CD4-positive, alpha-beta T cell (primary cell): Measurements from ENCODE around the gene PLCG2. TPM values are rescaled to one million over a fixed set of nuclear protein-coding genes. Genes with fewer than 3 reads are reported as not detected.

Experiments
- ATAC-seq: fragments of 200-7000 bp; cut with Tn5 transposase; one replicate; pipeline ENCODE4 v1.10.0; 2022; ENCODE audit warnings: mild to moderate bottlenecking; ENCODE audit not compliant: poor library complexity
- CTCF ChIA-PET: fragments of 350-600 bp; sonication (Branson Sonifier 250); formaldehyde crosslinking; loops from one replicate; lab custom pipeline; 2021; ENCODE audit warnings: antibody characterized with exemption, inconsistent platforms; lab: Charles Lee
- POLR2A ChIA-PET: fragments of 350-600 bp; sonication (Branson Sonifier 250); formaldehyde crosslinking; loops from one replicate; lab custom pipeline; 2021; ENCODE audit warnings: antibody characterized with exemption, inconsistent platforms; lab: Charles Lee
- DNase-seq, 14 experiments: peaks; one replicate each; pipeline ENCODE4 v3.0.0-alpha.2; 2013 to 2020; ENCODE audit warnings: mixed read lengths in 2 of 14
- H3K27ac ChIP-seq, 2 donors: one replicate each; pipeline versions ENCODE4 v1.5.1 to v1.7.0; 2013; ENCODE audit warnings: low read length in 2 of 2, low read depth in 1 of 2, mild to moderate bottlenecking in 1 of 2
- H3K27me3 ChIP-seq, 2 experiments: 1 replicate in 1 of 2; 2 replicates in 1 of 2; pipeline versions ENCODE4 v1.6.1 to v1.7.0; 2013; ENCODE audit warnings: low read length in 2 of 2, control low read depth in 1 of 2, mild to moderate bottlenecking in 1 of 2, moderate library complexity in 1 of 2; ENCODE audit not compliant: insufficient read depth in 2 of 2, control insufficient read depth in 1 of 2
- H3K36me3 ChIP-seq: one replicate; pipeline ENCODE4 v1.6.1; 2013; ENCODE audit warnings: low read length, control low read depth; ENCODE audit not compliant: insufficient read depth
- H3K4me1 ChIP-seq: one replicate; pipeline ENCODE4 v1.6.1; 2013; ENCODE audit warnings: low read length, control low read depth; ENCODE audit not compliant: insufficient read depth
- H3K4me3 ChIP-seq: one replicate; pipeline ENCODE4 v1.5.1; 2013; ENCODE audit warnings: mild to moderate bottlenecking, low read length, moderate library complexity
- H3K9me3 ChIP-seq, 2 experiments: 1 replicate in 1 of 2; 2 replicates in 1 of 2; pipeline versions ENCODE4 v1.6.1 to v1.7.0; 2013; ENCODE audit warnings: low read length in 2 of 2, mild to moderate bottlenecking in 2 of 2, control low read depth in 1 of 2, moderate library complexity in 1 of 2; ENCODE audit not compliant: control insufficient read depth in 1 of 2, insufficient read depth in 1 of 2
- H3K27ac Mint-ChIP-seq: one replicate; pipeline ENCODE4 v1.8.0; 2020; ENCODE audit warnings: mixed read lengths
- H3K27me3 Mint-ChIP-seq: one replicate; pipeline ENCODE4 v1.8.0; 2021; ENCODE audit warnings: mixed read lengths
- H3K36me3 Mint-ChIP-seq: one replicate; pipeline ENCODE4 v1.8.0; 2021; ENCODE audit warnings: low read depth, mixed read lengths
- H3K4me1 Mint-ChIP-seq: one replicate; pipeline ENCODE4 v1.8.0; 2021; ENCODE audit warnings: low read depth, mixed read lengths
- H3K4me3 Mint-ChIP-seq: one replicate; pipeline ENCODE4 v1.8.0; 2020; ENCODE audit warnings: mild to moderate bottlenecking, mixed read lengths
- H3K9me3 Mint-ChIP-seq: one replicate; pipeline ENCODE4 v1.8.0; 2020; ENCODE audit warnings: mixed read lengths
- intact Hi-C, 2 experiments: fragments of 100-400 bp; cut with DNase I in 1 of 2; cut with micrococcal nuclease in 1 of 2; formaldehyde crosslinking; loops; one replicate each; pipeline versions ENCODE4 v1.15.1 to v1.9.0; 2023 to 2025; cut with DNase I, micrococcal nuclease
- total RNA-seq, 174 experiments: library from RNA in 2 of 174; stranded (reverse) in 2 of 174; gene quantifications; one replicate each; pipeline ENCODE4 v1.2.3 and lab custom pipeline; 2021 to 2026
- TF ChIP-seq, protein P1 (sequence below): fragments of 200-600 bp; IDR thresholded peaks from one replicate; pipeline ENCODE4 v1.8.0; 2022; ENCODE audit warnings: antibody characterized with exemption, mild to moderate bottlenecking

Gene PLCG2
- total RNA-seq, 2 experiments from 2014 or later, result 0.92 to 1.5 TPM

DNA sequence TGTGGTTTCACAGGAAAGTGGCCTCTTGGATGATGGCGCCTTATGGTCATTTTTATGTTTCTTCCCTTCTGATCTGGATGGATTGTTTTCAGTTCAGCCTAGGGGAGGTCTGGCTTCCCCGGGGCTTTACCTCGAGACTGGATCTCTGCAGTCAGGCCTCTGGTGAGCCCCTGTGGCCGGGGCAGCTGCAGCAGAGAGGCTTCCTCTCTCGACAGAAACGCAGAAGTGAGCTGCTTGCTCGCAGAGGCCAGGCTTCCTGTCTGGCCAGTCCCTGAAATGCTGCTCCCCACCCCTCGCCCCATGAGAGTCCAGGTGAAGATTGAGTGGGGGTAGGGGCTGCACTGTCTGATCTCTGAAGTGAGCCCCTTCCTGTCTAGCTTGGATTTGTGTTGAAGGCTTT lies 44.0 kb downstream of the PLCG2 start:
- no peaks in the 10 kb centered on the region for H3K36me3 Mint-ChIP-seq
- H3K27ac ChIP-seq, result no peak overlapping the region

DNA sequence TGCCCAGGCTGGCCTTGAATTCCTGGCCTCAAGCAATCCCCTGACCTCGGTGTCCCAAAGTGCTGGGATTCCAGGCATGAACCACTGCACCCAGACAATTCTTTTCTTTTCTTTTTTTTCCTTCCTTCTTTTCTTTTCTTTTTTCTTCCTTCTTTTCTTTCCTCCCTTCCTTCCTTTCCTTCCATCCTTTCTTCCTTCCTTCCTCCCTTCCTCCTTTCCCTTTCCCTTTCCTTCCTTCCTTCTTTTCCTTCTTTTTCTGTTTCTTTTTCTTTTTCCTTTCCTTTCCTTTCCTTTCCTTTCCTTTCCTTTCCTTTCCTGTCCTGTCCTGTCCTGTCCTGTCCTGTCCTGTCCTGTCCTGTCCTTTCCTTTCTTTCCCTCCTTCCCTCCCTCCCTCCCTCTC lies 44.6 kb downstream of the PLCG2 start:
- ATAC-seq, result no peak
- H3K9me3 ChIP-seq, result no peaks in the 10 kb centered on the region
- no peaks in the 10 kb centered on the region for H3K9me3 Mint-ChIP-seq
- H3K27me3 ChIP-seq, result no peaks in the 10 kb centered on the region
- POLR2A ChIA-PET, result no interaction called here
- no peak overlapping the region for H3K27ac Mint-ChIP-seq
- H3K27me3 Mint-ChIP-seq, result no peaks in the 10 kb centered on the region
- no peaks in the 10 kb centered on the region for H3K4me1 Mint-ChIP-seq
- no peak for DNase-seq
- H3K27ac ChIP-seq, result no peak overlapping the region
- CTCF ChIA-PET, result no interaction called here
- no peak overlapping the region for H3K4me3 Mint-ChIP-seq
- H3K4me3 ChIP-seq, result no peak overlapping the region
- no peaks in the 10 kb centered on the region for H3K36me3 Mint-ChIP-seq
- intact Hi-C loops, result no loop called here
- no peaks in the 10 kb centered on the region for H3K4me1 ChIP-seq
- TF ChIP-seq, protein P1, sequence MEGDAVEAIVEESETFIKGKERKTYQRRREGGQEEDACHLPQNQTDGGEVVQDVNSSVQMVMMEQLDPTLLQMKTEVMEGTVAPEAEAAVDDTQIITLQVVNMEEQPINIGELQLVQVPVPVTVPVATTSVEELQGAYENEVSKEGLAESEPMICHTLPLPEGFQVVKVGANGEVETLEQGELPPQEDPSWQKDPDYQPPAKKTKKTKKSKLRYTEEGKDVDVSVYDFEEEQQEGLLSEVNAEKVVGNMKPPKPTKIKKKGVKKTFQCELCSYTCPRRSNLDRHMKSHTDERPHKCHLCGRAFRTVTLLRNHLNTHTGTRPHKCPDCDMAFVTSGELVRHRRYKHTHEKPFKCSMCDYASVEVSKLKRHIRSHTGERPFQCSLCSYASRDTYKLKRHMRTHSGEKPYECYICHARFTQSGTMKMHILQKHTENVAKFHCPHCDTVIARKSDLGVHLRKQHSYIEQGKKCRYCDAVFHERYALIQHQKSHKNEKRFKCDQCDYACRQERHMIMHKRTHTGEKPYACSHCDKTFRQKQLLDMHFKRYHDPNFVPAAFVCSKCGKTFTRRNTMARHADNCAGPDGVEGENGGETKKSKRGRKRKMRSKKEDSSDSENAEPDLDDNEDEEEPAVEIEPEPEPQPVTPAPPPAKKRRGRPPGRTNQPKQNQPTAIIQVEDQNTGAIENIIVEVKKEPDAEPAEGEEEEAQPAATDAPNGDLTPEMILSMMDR, result no peak
- H3K36me3 ChIP-seq, result no peaks in the 10 kb centered on the region

More for the DNA sequence above, 44.0 kb downstream of the PLCG2 start:
- ChIA-PET POLR2A (no interaction called here), CTCF (no interaction called here)
- H3K9me3 ChIP-seq, result no peaks in the 10 kb centered on the region
- Mint-ChIP-seq H3K27ac (no peak overlapping the region), H3K4me3 (no peak overlapping the region), H3K9me3 (no peaks in the 10 kb centered on the region), H3K4me1 (no peaks in the 10 kb centered on the region), H3K27me3 (no peaks in the 10 kb centered on the region)
- ATAC-seq (no peak), DNase-seq (peak in 1 of 14 experiments; percentile 32)
- intact Hi-C loops, result no loop called here
- no peak overlapping the region for H3K4me3 ChIP-seq
- no peaks in the 10 kb centered on the region for H3K36me3 ChIP-seq
- no peaks in the 10 kb centered on the region for H3K27me3 ChIP-seq
- TF ChIP-seq, protein P1, result no peak
- H3K4me1 ChIP-seq, result no peaks in the 10 kb centered on the region

DNA sequence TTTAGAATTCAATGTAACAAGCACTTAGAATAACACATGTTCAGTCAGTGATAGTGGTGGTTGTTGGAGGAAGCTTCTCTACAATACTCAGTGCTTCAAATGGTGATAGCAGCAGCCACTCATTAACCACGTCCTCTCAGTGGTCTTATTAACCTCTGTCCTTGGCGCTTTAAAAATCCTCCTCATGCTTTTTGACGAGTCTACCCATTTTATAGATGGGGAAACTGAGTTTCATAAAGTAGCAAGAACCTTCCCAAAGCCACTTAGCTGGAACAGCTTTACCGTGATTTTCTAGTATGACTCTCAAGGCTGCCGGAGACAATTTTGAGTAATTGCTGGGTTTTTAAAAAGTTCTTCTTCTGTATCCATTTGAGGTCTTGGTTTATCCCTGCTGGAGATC lies 47.4 kb downstream of the PLCG2 start:
- Mint-ChIP-seq H3K9me3 (no peaks in the 10 kb centered on the region), H3K4me1 (no peaks in the 10 kb centered on the region), H3K27ac (no peak overlapping the region), H3K27me3 (no peaks in the 10 kb centered on the region), H3K36me3 (no peaks in the 10 kb centered on the region), H3K4me3 (no peak overlapping the region)
- ChIA-PET POLR2A (no interaction called here), CTCF (no interaction called here)
- H3K36me3 ChIP-seq, result no peaks in the 10 kb centered on the region
- no peaks in the 10 kb centered on the region for H3K9me3 ChIP-seq
- no peaks in the 10 kb centered on the region for H3K27me3 ChIP-seq
- peaks cover 3% of the 10 kb centered on the region for H3K4me1 ChIP-seq
- H3K4me3 ChIP-seq, result no peak overlapping the region
- ATAC-seq, result no peak
- DNase-seq, result no peak
- TF ChIP-seq, protein P1, result no peak
- H3K27ac ChIP-seq, result no peak overlapping the region
- intact Hi-C loops, result no loop called here
